Thyroid gland (tissue), 4 donors: ENCODE data around the gene SHCBP1L.

Experiments used
- CTCF ChIP-seq, 6 experiments: fragments of 200-600 bp in 3 of 6; fragments of 450-650 bp in 3 of 6; sonication (generic) in 3 of 6; IDR thresholded peaks; one replicate each; pipeline ENCODE4 v1.5.1; 2016 to 2019; ENCODE audit warnings: antibody characterized with exemption in 6 of 6, mild to moderate bottlenecking in 2 of 6, inconsistent platforms in 1 of 6, moderate library complexity in 1 of 6
- POLR2A ChIP-seq, 2 donors: fragments of 450-650 bp; IDR thresholded peaks; one replicate each; pipeline ENCODE4 v1.6.1; 2017; ENCODE audit warnings: antibody characterized with exemption in 2 of 2, mild to moderate bottlenecking in 2 of 2, moderate library complexity in 1 of 2

GRCh38 chr1:182968151-182968741, 15.3 kb upstream of the SHCBP1L start:
- TF ChIP-seq CTCF (IDR thresholded peaks at IDR 0.05) = no peak
- no peak for TF ChIP-seq POLR2A (IDR thresholded peaks at IDR 0.05)
